ENCODE measurements around the gene XPNPEP2. TPM values are rescaled to one million over a fixed set of nuclear protein-coding genes. Genes with fewer than 3 reads are reported as not detected.

The XPNPEP2 gene
- total RNA-seq, 1 experiment from 2014 or later = 0.11 TPM

- ATAC-seq = no peak
- no peak overlapping the region for H3K4me3 Mint-ChIP-seq
- ChIA-PET CTCF (interaction anchor here (1.6 kb wide), 1 partner anchor 18 kb away, joined by 9 read pairs; no protein-coding TSS in a partner anchor), POLR2A (interaction anchor here (0.6 kb wide), 1 partner anchor 293 kb away, joined by 9 read pairs; no protein-coding TSS in a partner anchor)
- DNase-seq (ENCODE audit: low spot score) = no peak
- peaks cover 15% of the 10 kb centered on the region for H3K4me1 Mint-ChIP-seq
- no peak overlapping the region for H3K27ac Mint-ChIP-seq
- no peaks in the 10 kb centered on the region for H3K9me3 Mint-ChIP-seq
- H3K36me3 Mint-ChIP-seq = no peaks in the 10 kb centered on the region
- peaks cover 2% of the 10 kb centered on the region; the same call in 1 of the 2 replicates for H3K27me3 Mint-ChIP-seq (ENCODE audit: low read depth)
- TF ChIP-seq RORB (CRISPR knock-in tag; IDR thresholded peaks at IDR 0.05) (no peak), ZNF423 (CRISPR knock-in tag; IDR thresholded peaks at IDR 0.05) (no peak), CREM (CRISPR knock-in tag; IDR thresholded peaks at IDR 0.05) (no peak), PREB (CRISPR knock-in tag; IDR thresholded peaks at IDR 0.05; ENCODE audit: borderline replicate concordance) (no peak), TEAD1 (CRISPR knock-in tag; IDR thresholded peaks at IDR 0.05) (no peak), E2F4 (CRISPR knock-in tag; IDR thresholded peaks at IDR 0.05; ENCODE audit: borderline replicate concordance, low read depth) (no peak), MYBL2 (CRISPR knock-in tag; IDR thresholded peaks at IDR 0.05) (no peak), ZBTB43 (CRISPR knock-in tag; IDR thresholded peaks at IDR 0.05) (no peak), ZNF263 (CRISPR knock-in tag; IDR thresholded peaks at IDR 0.05; ENCODE audit: low read depth) (no peak), ZNF416 (CRISPR knock-in tag; IDR thresholded peaks at IDR 0.05) (no peak), ZNF232 (CRISPR knock-in tag; IDR thresholded peaks at IDR 0.05) (no peak), ELF4 (CRISPR knock-in tag; IDR thresholded peaks at IDR 0.05; ENCODE audit: low read depth) (no peak), ATF6 (CRISPR knock-in tag; IDR thresholded peaks at IDR 0.05) (no peak), TCF7 (CRISPR knock-in tag; IDR thresholded peaks at IDR 0.05; ENCODE audit: low read depth) (no peak), ZNF317 (CRISPR knock-in tag; IDR thresholded peaks at IDR 0.05; ENCODE audit: borderline replicate concordance, low read depth) (no peak), ETV6 (CRISPR knock-in tag; IDR thresholded peaks at IDR 0.05) (no peak)
- TF ChIP-seq, protein P1, sequence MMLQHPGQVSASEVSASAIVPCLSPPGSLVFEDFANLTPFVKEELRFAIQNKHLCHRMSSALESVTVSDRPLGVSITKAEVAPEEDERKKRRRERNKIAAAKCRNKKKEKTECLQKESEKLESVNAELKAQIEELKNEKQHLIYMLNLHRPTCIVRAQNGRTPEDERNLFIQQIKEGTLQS (CRISPR knock-in tag; conservative IDR thresholded peaks at IDR 0.05) = no peak
- TF ChIP-seq, protein P2, sequence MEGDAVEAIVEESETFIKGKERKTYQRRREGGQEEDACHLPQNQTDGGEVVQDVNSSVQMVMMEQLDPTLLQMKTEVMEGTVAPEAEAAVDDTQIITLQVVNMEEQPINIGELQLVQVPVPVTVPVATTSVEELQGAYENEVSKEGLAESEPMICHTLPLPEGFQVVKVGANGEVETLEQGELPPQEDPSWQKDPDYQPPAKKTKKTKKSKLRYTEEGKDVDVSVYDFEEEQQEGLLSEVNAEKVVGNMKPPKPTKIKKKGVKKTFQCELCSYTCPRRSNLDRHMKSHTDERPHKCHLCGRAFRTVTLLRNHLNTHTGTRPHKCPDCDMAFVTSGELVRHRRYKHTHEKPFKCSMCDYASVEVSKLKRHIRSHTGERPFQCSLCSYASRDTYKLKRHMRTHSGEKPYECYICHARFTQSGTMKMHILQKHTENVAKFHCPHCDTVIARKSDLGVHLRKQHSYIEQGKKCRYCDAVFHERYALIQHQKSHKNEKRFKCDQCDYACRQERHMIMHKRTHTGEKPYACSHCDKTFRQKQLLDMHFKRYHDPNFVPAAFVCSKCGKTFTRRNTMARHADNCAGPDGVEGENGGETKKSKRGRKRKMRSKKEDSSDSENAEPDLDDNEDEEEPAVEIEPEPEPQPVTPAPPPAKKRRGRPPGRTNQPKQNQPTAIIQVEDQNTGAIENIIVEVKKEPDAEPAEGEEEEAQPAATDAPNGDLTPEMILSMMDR (IDR thresholded peaks at IDR 0.05) = no peak
- TF ChIP-seq, protein P3, sequence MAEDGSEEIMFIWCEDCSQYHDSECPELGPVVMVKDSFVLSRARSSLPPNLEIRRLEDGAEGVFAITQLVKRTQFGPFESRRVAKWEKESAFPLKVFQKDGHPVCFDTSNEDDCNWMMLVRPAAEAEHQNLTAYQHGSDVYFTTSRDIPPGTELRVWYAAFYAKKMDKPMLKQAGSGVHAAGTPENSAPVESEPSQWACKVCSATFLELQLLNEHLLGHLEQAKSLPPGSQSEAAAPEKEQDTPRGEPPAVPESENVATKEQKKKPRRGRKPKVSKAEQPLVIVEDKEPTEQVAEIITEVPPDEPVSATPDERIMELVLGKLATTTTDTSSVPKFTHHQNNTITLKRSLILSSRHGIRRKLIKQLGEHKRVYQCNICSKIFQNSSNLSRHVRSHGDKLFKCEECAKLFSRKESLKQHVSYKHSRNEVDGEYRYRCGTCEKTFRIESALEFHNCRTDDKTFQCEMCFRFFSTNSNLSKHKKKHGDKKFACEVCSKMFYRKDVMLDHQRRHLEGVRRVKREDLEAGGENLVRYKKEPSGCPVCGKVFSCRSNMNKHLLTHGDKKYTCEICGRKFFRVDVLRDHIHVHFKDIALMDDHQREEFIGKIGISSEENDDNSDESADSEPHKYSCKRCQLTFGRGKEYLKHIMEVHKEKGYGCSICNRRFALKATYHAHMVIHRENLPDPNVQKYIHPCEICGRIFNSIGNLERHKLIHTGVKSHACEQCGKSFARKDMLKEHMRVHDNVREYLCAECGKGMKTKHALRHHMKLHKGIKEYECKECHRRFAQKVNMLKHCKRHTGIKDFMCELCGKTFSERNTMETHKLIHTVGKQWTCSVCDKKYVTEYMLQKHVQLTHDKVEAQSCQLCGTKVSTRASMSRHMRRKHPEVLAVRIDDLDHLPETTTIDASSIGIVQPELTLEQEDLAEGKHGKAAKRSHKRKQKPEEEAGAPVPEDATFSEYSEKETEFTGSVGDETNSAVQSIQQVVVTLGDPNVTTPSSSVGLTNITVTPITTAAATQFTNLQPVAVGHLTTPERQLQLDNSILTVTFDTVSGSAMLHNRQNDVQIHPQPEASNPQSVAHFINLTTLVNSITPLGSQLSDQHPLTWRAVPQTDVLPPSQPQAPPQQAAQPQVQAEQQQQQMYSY (CRISPR knock-in tag; IDR thresholded peaks at IDR 0.05) = no peak
- TF ChIP-seq, protein P4, sequence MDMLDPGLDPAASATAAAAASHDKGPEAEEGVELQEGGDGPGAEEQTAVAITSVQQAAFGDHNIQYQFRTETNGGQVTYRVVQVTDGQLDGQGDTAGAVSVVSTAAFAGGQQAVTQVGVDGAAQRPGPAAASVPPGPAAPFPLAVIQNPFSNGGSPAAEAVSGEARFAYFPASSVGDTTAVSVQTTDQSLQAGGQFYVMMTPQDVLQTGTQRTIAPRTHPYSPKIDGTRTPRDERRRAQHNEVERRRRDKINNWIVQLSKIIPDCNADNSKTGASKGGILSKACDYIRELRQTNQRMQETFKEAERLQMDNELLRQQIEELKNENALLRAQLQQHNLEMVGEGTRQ (CRISPR knock-in tag; IDR thresholded peaks at IDR 0.05) = no peak
Measured at GRCh38 chrX:129773649-129774458, 35.1 kb downstream of the XPNPEP2 start.
